Stimulated activated CD8-positive, alpha-beta memory T cell treated with anti-CD3 and anti-CD28 coated beads, Interleukin-12 subunit alpha, Interleukin-12 subunit beta, amount 100 ng/mL, for 24 hours (primary cell): ENCODE data around the gene MARCKS.
"Not testable (repeated sequence)": the region's sequence is repeated elsewhere in the genome, so short reads cannot be mapped to it uniquely, and the experiment has no call there.

Source experiments
- DNase-seq: peaks from one replicate; pipeline ENCODE4 v3.0.0-alpha.2; 2020; ENCODE audit errors: extremely low read depth

Gene MARCKS

GRCh38 chr6:113884011-113884410, 26.9 kb downstream of the MARCKS start:
- no peak for DNase-seq

- DNase-seq: no peak
Observed at GRCh38 chr6:113886512-113886911, 29.4 kb downstream of the MARCKS start.

- no peak for DNase-seq
Observed at GRCh38 chr6:113888493-113888892, 31.3 kb downstream of the MARCKS start.

- DNase-seq: no peak
Observed at GRCh38 chr6:113888956-113889630, 31.9 kb downstream of the MARCKS start.

- no peak for DNase-seq
Observed at GRCh38 chr6:113893451-113893850, 36.3 kb downstream of the MARCKS start.

DNA sequence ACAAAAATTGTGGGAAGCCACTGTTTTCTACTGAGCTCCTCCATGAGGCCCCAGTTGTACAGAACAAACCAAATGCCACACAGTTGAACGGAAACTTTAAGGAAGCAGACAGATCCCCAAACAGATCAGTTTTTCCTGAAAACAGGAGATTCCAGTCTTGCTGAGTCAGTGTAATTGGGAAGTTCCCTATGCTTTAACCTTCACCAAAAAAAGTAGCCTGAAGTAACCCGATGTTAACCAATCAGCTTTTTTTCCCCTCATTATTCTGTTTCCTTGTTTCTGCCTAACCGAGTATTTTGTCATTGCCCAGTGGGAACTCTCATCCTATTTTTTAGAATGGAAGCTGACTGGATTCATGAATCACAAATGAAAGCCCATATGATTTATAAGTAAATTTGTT, 36.7 kb downstream of the MARCKS start:
- DNase-seq: no peak

GRCh38 chr6:113894712-113895674, 37.8 kb downstream of the MARCKS start:
- no peak for DNase-seq

- no peak for DNase-seq
Observed at GRCh38 chr6:113901482-113901881, 44.3 kb downstream of the MARCKS start.

GRCh38 chr6:113903666-113904330, 46.7 kb downstream of the MARCKS start:
- no peak for DNase-seq

DNA sequence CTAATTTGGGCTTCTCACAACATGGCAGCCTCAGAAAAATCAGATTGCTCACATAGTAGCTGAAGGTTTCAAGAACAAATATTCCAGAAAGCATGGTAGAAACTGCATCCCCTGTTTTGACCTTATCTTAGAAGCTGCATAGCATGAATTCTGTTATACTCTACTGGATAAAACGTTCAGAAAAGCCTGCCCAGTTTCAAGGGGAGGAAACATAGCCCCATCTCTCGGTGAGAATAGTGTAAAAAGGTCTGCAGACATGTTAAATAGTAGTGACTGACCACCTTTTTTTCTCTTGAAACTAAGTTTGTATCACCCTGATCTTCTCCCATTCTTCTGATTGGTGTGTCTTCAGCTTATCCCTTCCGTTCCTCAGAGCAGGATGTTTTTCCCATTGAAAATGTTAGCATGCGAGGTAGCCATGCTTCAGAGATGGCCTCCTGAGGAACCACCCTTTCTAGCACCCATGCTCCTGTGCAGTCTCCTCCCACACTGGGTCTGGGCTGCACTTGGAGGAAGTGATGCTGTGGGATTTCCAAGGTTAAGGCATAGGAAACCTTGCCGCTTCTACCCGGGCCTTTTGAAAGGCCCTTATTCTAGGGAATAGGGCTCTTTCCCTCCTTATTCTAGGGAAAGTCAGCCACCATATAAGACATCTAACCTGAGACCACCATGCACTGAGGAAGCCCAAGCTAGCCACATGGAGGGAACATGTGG, 50.1 kb downstream of the MARCKS start:
- DNase-seq: no peak

GRCh38 chr6:113908801-113909200, 51.7 kb downstream of the MARCKS start:
- DNase-seq: no peak

DNA sequence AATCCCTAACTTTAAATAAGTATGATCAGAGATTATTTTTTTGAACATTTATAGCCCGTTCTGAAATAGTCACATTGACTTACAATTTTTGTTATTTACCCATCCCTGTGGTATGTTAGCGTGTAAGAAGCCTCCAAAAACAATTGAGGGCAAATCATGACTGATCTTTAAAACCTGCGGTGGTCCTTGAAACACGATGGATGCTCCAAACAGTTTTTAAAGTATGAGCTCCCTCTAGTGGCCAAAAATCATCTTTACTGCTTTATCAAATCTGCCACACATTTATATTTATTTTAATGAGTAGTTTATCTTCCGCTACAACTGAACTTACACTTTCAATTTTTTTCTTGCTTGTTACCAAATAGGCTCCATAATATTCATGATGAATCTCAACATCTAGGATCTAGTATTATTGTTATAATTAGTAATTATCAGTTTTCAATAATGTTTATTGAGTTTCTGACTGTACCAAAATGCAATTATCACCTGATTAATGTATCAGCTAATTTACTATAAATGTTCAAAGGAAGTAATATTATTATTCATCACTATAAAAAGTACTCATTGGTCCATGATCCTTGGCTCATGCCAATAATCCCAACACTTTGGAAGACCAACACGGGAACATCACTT, 52.2 kb downstream of the MARCKS start:
- DNase-seq: no peak

DNA sequence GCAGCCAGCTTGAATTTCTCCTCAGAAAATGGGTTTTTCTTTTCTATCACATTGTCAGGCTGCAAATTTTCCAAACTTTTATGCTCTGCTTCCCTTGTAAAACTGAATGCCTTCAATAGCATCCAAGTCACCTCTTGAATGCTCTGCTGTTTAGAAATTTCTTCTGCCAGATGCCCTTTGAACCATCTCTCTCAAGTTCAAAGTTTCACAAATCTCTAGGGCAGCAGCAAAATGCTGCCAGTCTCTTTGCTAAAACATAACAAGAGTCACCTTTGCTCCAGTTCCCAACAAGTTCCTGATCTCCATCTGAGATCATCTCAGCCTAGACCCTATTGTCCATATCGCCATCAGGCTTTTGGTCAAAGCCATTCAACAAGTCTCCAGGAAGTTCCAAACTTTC, 53.1 kb downstream of the MARCKS start:
- not testable (repeated sequence) for DNase-seq
